HG02571 (cell line): ENCODE results near the gene NIP7.
"Not testable (repeated sequence)": the region's sequence is repeated elsewhere in the genome, so short reads cannot be mapped to it uniquely, and the experiment has no call there.

Experiments
- ATAC-seq: cut with Tn5 transposase; IDR thresholded peaks from one replicate; pipeline ENCODE4 v1.9.1; 2021; ENCODE audit warnings: mild to moderate bottlenecking, moderate library complexity; ENCODE audit not compliant: unreplicated experiment

NIP7 gene

GRCh38 chr16:69338557-69339288, 849 bp upstream of the NIP7 start:
- ATAC-seq: no peak

GRCh38 chr16:69340095-69340644, 598 bp downstream of the NIP7 start:
- ATAC-seq: no peak

GRCh38 chr16:69344171-69344570, 4.6 kb downstream of the NIP7 start:
- no peak for ATAC-seq

GRCh38 chr16:69345923-69346322, 6.4 kb downstream of the NIP7 start:
- ATAC-seq: no peak

GRCh38 chr16:69346683-69347082, 7.1 kb downstream of the NIP7 start:
- no peak for ATAC-seq

GRCh38 chr16:69348222-69348621, 8.7 kb downstream of the NIP7 start:
- ATAC-seq: no peak

GRCh38 chr16:69349536-69349935, 10.0 kb downstream of the NIP7 start:
- no peak for ATAC-seq

- no peak for ATAC-seq
Observed at GRCh38 chr16:69350536-69351133, 11.1 kb downstream of the NIP7 start.

- no peak for ATAC-seq
Observed at GRCh38 chr16:69351309-69352027, 11.9 kb downstream of the NIP7 start, which contains the start of gene TMED6. Gene TMED6, minus strand, starts transcription at chr16:69351786. Its CDS starts 33 bp downstream, at chr16:69351753.

- ATAC-seq: not testable (repeated sequence)
Observed at GRCh38 chr16:69360070-69360469, 20.5 kb downstream of the NIP7 start.

- no peak for ATAC-seq
Observed at GRCh38 chr16:69363281-69363717, 23.7 kb downstream of the NIP7 start.

GRCh38 chr16:69364088-69364487, 24.5 kb downstream of the NIP7 start:
- ATAC-seq: no peak

GRCh38 chr16:69365901-69366300, 26.3 kb downstream of the NIP7 start:
- ATAC-seq: no peak

- ATAC-seq: no peak
Observed at GRCh38 chr16:69366431-69366830, 26.9 kb downstream of the NIP7 start.

- ATAC-seq: no peak
Observed at GRCh38 chr16:69367980-69368379, 28.4 kb downstream of the NIP7 start.

- no peak for ATAC-seq
Observed at GRCh38 chr16:69368866-69369265, 29.3 kb downstream of the NIP7 start.

GRCh38 chr16:69371564-69371963, 32.0 kb downstream of the NIP7 start:
- no peak for ATAC-seq

GRCh38 chr16:69373019-69373418, 33.4 kb downstream of the NIP7 start:
- ATAC-seq: no peak

- no peak for ATAC-seq
Observed at GRCh38 chr16:69376393-69377059, 37.0 kb downstream of the NIP7 start.

GRCh38 chr16:69378036-69378435, 38.5 kb downstream of the NIP7 start:
- no peak for ATAC-seq

- ATAC-seq: no peak
Observed at GRCh38 chr16:69378760-69379159, 39.2 kb downstream of the NIP7 start.
